Mucosa of descending colon (tissue), 3 donors: ENCODE measurements around the gene SIK3. TPM values are rescaled to one million over a fixed set of nuclear protein-coding genes. Genes with fewer than 3 reads are reported as not detected.
A peak's percentile ranks its signal among the peaks of the same experiment; 100 is the strongest.

ENCODE experiments used
- ATAC-seq: fragments of 200-7000 bp; cut with Tn5 transposase; one replicate; pipeline ENCODE4 v1.9.1; 2020; ENCODE audit warnings: mild to moderate bottlenecking, moderate library complexity
- DNase-seq, 3 donors: peaks; one replicate each; pipeline ENCODE4 v3.0.0-alpha.2; 2020
- H3K36me3 ChIP-seq: fragments of 200-600 bp; one replicate; pipeline ENCODE4 v1.8.0; 2021; ENCODE audit warnings: low read depth, mild to moderate bottlenecking
- H3K4me1 ChIP-seq: fragments of 200-600 bp; one replicate; pipeline ENCODE4 v1.8.0; 2021; ENCODE audit warnings: low read depth, mild to moderate bottlenecking
- H3K4me3 ChIP-seq: fragments of 200-600 bp; one replicate; pipeline ENCODE4 v1.8.0; 2021; ENCODE audit warnings: mild to moderate bottlenecking
- H3K9me3 ChIP-seq: fragments of 200-600 bp; one replicate; pipeline ENCODE4 v1.8.0; 2021; ENCODE audit warnings: mild to moderate bottlenecking
- intact Hi-C, 2 donors: fragments of 100-400 bp; cut with DNase I in 1 of 2; cut with micrococcal nuclease in 1 of 2; formaldehyde crosslinking; loops; one replicate each; pipeline versions ENCODE4 v1.11.0 to v1.11.1; 2022; cut with DNase I, micrococcal nuclease
- total RNA-seq, 3 donors: library from RNA; stranded (reverse); fragmentation: NEBNext Ultra II Directional in 2 of 3; extraction: Animal tissue kit (Norgen Biotek cat#: 25700) in 2 of 3; gene quantifications; one replicate each; pipeline versions ENCODE4 v1.2.1 to v1.2.4, GENCODE V29; 2021 to 2023
- TF ChIP-seq, protein P1 (sequence below): fragments of 200-600 bp; IDR thresholded peaks from one replicate; pipeline ENCODE4 v1.8.0; 2022; ENCODE audit warnings: antibody characterized with exemption, mild to moderate bottlenecking
- donor health status: DM: no; HTN: no; CAD: no; lungs with moderate emphysema.
- donor health status: DM: no; HTN: no; CAD: no.
- donor health status: DM: no; HTN: yes; CAD: no.

SIK3 gene
- total RNA-seq, 3 donors from 2014 or later = 28.1 to 55.6 (median 41.8) TPM

DNA sequence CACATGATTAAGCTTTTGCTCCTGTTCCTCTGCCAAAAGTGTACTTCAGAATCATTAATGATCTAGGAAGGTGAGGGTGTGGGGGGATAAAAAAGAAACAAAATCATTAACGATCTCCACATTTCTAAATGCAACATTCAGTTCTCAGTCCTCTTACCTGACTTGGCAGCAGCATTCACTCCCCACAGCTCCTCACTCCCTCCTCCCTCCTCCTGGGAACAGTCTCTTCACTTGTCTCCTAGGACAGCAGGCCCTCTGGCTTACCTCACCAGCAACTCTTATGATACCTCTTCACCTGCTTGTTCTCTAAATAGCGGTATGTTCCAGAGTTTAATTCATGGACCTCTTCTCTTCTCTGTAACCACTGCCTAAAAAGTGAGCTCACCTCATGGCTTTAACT lies 204.3 kb downstream of the SIK3 start:
- Histone ChIP-seq H3K9me3 (no peaks in the 10 kb centered on the region), H3K36me3 (no peaks in the 10 kb centered on the region), H3K4me1 (no peaks in the 10 kb centered on the region), H3K4me3 (no peak overlapping the region)
- intact Hi-C loops = no loop called here
- ATAC-seq (no peak), DNase-seq (no peak)
- TF ChIP-seq, protein P1, sequence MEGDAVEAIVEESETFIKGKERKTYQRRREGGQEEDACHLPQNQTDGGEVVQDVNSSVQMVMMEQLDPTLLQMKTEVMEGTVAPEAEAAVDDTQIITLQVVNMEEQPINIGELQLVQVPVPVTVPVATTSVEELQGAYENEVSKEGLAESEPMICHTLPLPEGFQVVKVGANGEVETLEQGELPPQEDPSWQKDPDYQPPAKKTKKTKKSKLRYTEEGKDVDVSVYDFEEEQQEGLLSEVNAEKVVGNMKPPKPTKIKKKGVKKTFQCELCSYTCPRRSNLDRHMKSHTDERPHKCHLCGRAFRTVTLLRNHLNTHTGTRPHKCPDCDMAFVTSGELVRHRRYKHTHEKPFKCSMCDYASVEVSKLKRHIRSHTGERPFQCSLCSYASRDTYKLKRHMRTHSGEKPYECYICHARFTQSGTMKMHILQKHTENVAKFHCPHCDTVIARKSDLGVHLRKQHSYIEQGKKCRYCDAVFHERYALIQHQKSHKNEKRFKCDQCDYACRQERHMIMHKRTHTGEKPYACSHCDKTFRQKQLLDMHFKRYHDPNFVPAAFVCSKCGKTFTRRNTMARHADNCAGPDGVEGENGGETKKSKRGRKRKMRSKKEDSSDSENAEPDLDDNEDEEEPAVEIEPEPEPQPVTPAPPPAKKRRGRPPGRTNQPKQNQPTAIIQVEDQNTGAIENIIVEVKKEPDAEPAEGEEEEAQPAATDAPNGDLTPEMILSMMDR = no peak

DNA sequence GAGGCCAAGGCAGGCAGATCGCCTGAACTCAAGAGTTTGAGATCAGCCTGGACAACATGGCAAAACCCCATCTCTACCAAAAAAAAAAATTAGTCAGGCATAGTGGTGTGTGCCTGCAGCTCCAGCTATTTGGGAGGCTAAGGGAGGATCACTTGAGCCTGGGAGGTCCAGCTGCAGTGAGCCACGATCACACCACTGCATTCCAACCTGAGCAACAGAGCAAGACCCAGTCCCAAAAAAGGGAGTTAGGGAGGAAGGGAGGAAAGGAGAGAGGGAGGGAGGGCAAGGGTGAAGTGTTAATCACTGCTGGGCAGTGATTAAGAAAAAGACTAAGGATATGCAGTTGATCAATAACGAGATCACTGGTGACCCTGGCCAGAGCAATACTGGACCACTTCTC lies 204.8 kb downstream of the SIK3 start:
- no peaks in the 10 kb centered on the region for H3K4me1 ChIP-seq
- no peak for DNase-seq
- H3K4me3 ChIP-seq = no peak overlapping the region
- H3K9me3 ChIP-seq = no peaks in the 10 kb centered on the region
- intact Hi-C loops = no loop called here
- no peaks in the 10 kb centered on the region for H3K36me3 ChIP-seq
- ATAC-seq = no peak
- TF ChIP-seq, protein P1 = no peak

DNA sequence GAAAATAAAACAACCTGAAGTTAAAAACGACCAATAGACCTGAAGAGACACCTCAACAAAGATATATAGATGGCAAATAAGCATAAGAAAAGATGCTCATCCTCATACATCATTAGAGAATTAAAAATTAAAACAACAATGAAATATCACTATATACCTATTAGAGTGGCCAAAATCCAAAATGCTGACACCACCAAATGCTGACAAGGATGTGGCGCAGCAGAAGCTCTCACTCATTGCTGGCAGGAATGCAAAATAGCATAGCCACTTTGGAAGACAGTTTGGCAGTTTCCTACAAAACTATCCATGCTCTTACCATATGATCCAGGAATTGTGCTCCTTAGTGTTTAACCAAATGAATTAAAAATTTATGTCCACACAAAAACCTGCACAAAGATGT lies 205.9 kb downstream of the SIK3 start:
- no peak for ATAC-seq
- no peaks in the 10 kb centered on the region for H3K4me1 ChIP-seq
- intact Hi-C loops = no loop called here
- DNase-seq = no peak
- H3K9me3 ChIP-seq = no peaks in the 10 kb centered on the region
- TF ChIP-seq, protein P1 = no peak
- no peak overlapping the region for H3K4me3 ChIP-seq
- no peaks in the 10 kb centered on the region for H3K36me3 ChIP-seq

DNA sequence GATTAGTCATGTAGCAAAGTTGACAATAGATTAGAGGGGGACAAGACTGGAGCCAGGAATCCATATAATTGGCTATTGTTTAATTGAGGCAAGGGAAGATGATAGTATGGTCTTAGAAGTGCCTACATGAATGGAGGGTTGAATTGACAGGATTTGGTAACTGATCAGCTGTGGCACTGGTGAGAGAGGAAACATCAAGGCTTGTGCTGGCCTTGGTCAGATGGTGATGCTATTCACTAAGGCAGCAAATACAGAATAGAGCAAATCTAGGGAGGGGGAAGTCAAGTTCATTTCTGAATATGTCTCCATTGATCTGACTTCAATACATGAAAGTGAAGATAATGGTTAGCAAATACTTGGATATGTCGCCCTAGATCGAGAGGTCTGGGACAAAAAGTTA lies 206.5 kb downstream of the SIK3 start:
- no peak for ATAC-seq
- intact Hi-C loops = no loop called here
- no peak overlapping the region for H3K4me3 ChIP-seq
- DNase-seq = no peak
- no peaks in the 10 kb centered on the region for H3K36me3 ChIP-seq
- H3K9me3 ChIP-seq = no peaks in the 10 kb centered on the region
- TF ChIP-seq, protein P1 = no peak
- H3K4me1 ChIP-seq = no peaks in the 10 kb centered on the region

DNA sequence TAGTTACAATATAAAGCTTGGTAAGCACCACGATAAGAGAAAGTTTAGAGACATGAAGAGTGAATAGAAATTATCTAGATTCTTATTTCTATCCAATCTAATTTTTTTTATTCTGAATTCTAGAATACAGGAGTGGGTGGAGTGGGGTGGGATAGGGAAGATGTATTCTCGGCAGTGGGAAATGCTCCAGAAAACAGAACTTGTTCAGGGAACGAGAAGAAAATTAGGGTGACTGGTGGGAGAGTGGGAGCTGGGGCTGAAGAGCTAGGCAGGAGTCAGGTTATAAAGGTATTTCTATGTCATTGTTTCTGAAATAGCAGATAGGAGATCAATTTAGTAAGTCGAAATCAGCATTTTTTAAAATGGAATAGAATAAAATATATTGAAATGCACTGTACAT lies 207.6 kb downstream of the SIK3 start:
- ATAC-seq (no peak), DNase-seq (no peak)
- intact Hi-C loops = no loop called here
- TF ChIP-seq, protein P1 = no peak
- no peak overlapping the region for H3K4me3 ChIP-seq
- H3K9me3 ChIP-seq = no peaks in the 10 kb centered on the region
- no peaks in the 10 kb centered on the region for H3K4me1 ChIP-seq
- no peaks in the 10 kb centered on the region for H3K36me3 ChIP-seq

DNA sequence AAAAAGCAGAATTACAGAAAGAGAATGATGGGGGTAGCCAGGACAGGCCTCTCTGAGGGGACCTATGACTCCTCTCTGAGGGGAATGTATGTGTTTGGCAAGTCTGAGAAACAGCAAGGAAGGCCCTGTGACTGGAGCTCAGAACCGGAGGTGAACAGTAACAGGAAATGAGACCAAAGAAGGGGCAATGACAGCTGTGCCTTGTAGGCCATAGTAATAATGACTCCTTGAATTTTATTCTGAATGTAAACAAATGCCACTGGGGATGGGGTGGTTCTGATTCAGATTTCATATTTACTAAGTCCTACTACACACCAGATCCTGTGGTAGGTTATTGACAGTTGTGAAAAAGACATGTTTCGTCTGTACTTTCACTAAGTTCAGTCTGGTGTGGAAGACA lies 208.0 kb downstream of the SIK3 start:
- Histone ChIP-seq H3K4me1 (no peaks in the 10 kb centered on the region), H3K9me3 (no peaks in the 10 kb centered on the region), H3K4me3 (no peak overlapping the region), H3K36me3 (no peaks in the 10 kb centered on the region)
- TF ChIP-seq, protein P1 = no peak
- intact Hi-C loops = no loop called here
- no peak for DNase-seq
- ATAC-seq = peak; percentile 25
